ENCODE results near the gene A1BG.
A peak's percentile ranks its signal among the peaks of the same experiment; 100 is the strongest.

The A1BG gene

GRCh38 chr19:58380662-58381459, 27.6 kb upstream of the A1BG start, which contains the start of gene ZNF837 (continued):
- TF ChIP-seq ZSCAN18 (tag by site-specific recombination; IDR thresholded peaks at IDR 0.05) (peak; percentile 84), HOXC10 (CRISPR knock-in tag; IDR thresholded peaks at IDR 0.05) (peak; percentile 97), ZNF266 (tag by site-specific recombination; IDR thresholded peaks at IDR 0.05; ENCODE audit: low read depth) (no peak), ZNF654 (tag by site-specific recombination; IDR thresholded peaks at IDR 0.05; ENCODE audit: low read depth) (no peak), ZNF423 (tag by site-specific recombination; IDR thresholded peaks at IDR 0.05) (0 out of 2 replicates have a peak, but pooled peaks have one; percentile 36), ZNF354C (tag by site-specific recombination; IDR thresholded peaks at IDR 0.05; ENCODE audit: borderline replicate concordance, low read depth) (no peak), ZNF398 (tag by site-specific recombination; IDR thresholded peaks at IDR 0.05) (peak; percentile 54; the same call in 1 of the 2 replicates), ZNF175 (tag by site-specific recombination; IDR thresholded peaks at IDR 0.05) (no peak), KLF9 (tag by site-specific recombination; IDR thresholded peaks at IDR 0.05; ENCODE audit: low read depth) (peak; percentile 89), ZNF664 (tag by site-specific recombination; IDR thresholded peaks at IDR 0.05) (peak; percentile 47; the same call in 1 of the 2 replicates), ZFP69B (tag by site-specific recombination; IDR thresholded peaks at IDR 0.05) (peak; percentile 86), ZBTB20 (tag by site-specific recombination; IDR thresholded peaks at IDR 0.05) (peak; percentile 100), FEZF1 (tag by site-specific recombination; IDR thresholded peaks at IDR 0.05) (no peak), ZXDB (tag by site-specific recombination; IDR thresholded peaks at IDR 0.05) (peak; percentile 97), ZNF214 (tag by site-specific recombination; IDR thresholded peaks at IDR 0.05; ENCODE audit: borderline replicate concordance) (no peak), SCRT2 (tag by site-specific recombination; IDR thresholded peaks at IDR 0.05) (no peak), BCL11A (tag by site-specific recombination; IDR thresholded peaks at IDR 0.05; ENCODE audit: low read depth) (no peak), GFI1B (tag by site-specific recombination; IDR thresholded peaks at IDR 0.05) (0 out of 2 replicates have a peak, but pooled peaks have one; percentile 29), ZNF830 (tag by site-specific recombination; IDR thresholded peaks at IDR 0.05; ENCODE audit: low read depth) (no peak), ZNF48 (tag by site-specific recombination; IDR thresholded peaks at IDR 0.05) (no peak), ZNF311 (tag by site-specific recombination; IDR thresholded peaks at IDR 0.05; ENCODE audit: borderline replicate concordance) (no peak), ZNF843 (tag by site-specific recombination; IDR thresholded peaks at IDR 0.05) (peak; percentile 73), ZNF146 (tag by site-specific recombination; IDR thresholded peaks at IDR 0.05) (0 out of 2 replicates have a peak, but pooled peaks have one; percentile 35), ZNF239 (tag by site-specific recombination; IDR thresholded peaks at IDR 0.05) (0 out of 2 replicates have a peak, but pooled peaks have one; percentile 25)
- TF ChIP-seq, protein P1, sequence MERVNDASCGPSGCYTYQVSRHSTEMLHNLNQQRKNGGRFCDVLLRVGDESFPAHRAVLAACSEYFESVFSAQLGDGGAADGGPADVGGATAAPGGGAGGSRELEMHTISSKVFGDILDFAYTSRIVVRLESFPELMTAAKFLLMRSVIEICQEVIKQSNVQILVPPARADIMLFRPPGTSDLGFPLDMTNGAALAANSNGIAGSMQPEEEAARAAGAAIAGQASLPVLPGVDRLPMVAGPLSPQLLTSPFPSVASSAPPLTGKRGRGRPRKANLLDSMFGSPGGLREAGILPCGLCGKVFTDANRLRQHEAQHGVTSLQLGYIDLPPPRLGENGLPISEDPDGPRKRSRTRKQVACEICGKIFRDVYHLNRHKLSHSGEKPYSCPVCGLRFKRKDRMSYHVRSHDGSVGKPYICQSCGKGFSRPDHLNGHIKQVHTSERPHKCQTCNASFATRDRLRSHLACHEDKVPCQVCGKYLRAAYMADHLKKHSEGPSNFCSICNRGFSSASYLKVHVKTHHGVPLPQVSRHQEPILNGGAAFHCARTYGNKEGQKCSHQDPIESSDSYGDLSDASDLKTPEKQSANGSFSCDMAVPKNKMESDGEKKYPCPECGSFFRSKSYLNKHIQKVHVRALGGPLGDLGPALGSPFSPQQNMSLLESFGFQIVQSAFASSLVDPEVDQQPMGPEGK (tag by site-specific recombination; IDR thresholded peaks at IDR 0.05): peak; percentile 87
- TF ChIP-seq, protein P2, sequence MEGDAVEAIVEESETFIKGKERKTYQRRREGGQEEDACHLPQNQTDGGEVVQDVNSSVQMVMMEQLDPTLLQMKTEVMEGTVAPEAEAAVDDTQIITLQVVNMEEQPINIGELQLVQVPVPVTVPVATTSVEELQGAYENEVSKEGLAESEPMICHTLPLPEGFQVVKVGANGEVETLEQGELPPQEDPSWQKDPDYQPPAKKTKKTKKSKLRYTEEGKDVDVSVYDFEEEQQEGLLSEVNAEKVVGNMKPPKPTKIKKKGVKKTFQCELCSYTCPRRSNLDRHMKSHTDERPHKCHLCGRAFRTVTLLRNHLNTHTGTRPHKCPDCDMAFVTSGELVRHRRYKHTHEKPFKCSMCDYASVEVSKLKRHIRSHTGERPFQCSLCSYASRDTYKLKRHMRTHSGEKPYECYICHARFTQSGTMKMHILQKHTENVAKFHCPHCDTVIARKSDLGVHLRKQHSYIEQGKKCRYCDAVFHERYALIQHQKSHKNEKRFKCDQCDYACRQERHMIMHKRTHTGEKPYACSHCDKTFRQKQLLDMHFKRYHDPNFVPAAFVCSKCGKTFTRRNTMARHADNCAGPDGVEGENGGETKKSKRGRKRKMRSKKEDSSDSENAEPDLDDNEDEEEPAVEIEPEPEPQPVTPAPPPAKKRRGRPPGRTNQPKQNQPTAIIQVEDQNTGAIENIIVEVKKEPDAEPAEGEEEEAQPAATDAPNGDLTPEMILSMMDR (tag by site-specific recombination; IDR thresholded peaks at IDR 0.05): no peak; the same call in 1 of the 2 replicates
- TF ChIP-seq, protein P3, sequence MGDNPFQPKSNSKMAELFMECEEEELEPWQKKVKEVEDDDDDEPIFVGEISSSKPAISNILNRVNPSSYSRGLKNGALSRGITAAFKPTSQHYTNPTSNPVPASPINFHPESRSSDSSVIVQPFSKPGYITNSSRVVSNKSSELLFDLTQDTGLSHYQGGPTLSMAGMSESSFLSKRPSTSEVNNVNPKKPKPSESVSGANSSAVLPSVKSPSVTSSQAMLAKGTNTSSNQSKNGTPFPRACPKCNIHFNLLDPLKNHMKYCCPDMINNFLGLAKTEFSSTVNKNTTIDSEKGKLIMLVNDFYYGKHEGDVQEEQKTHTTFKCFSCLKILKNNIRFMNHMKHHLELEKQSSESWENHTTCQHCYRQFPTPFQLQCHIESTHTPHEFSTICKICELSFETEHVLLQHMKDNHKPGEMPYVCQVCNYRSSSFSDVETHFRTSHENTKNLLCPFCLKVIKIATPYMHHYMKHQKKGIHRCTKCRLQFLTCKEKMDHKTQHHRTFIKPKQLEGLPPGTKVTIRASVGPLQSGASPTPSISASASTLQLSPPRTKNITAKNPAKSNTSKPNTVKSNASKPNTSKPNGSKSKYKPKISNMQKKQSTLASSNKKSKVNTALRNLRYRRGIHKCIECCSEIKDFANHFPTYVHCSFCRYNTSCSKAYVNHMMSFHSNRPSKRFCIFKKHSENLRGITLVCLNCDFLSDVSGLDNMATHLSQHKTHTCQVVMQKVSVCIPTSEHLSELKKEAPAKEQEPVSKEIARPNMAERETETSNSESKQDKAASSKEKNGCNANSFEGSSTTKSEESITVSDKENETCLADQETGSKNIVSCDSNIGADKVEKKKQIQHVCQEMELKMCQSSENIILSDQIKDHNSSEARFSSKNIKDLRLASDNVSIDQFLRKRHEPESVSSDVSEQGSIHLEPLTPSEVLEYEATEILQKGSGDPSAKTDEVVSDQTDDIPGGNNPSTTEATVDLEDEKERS (tag by site-specific recombination; IDR thresholded peaks at IDR 0.05): 0 out of 2 replicates have a peak, but pooled peaks have one; percentile 52
- TF ChIP-seq, protein P4, sequence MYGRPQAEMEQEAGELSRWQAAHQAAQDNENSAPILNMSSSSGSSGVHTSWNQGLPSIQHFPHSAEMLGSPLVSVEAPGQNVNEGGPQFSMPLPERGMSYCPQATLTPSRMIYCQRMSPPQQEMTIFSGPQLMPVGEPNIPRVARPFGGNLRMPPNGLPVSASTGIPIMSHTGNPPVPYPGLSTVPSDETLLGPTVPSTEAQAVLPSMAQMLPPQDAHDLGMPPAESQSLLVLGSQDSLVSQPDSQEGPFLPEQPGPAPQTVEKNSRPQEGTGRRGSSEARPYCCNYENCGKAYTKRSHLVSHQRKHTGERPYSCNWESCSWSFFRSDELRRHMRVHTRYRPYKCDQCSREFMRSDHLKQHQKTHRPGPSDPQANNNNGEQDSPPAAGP (tag by site-specific recombination; IDR thresholded peaks at IDR 0.05): peak; percentile 96

Data from HEK293 (cell line).